Small intestine (tissue), 7 donors: Measurements from ENCODE around the gene MROH2A. TPM values are rescaled to one million over a fixed set of nuclear protein-coding genes. Genes with fewer than 3 reads are reported as not detected.

Experiments used
- DNase-seq, 2 donors: peaks; one replicate each; pipeline versions ENCODE4 v3.0.0 to v3.0.0-alpha.2; 2013
- FAIRE-seq: peaks from 2 replicates; lab custom pipeline; 2012; peaks lifted over from hg19 to GRCh38; lab: Jason Lieb, UNC
- H3K27ac ChIP-seq, 3 donors: one replicate each; pipeline ENCODE4 v1.5.1; 2013; ENCODE audit warnings: low read length in 2 of 3, mild to moderate bottlenecking in 2 of 3, control low read depth in 1 of 3, inconsistent platforms in 1 of 3, low read depth in 1 of 3, moderate library complexity in 1 of 3
- H3K27me3 ChIP-seq, 3 donors: one replicate each; pipeline ENCODE4 v1.6.1; 2013; ENCODE audit warnings: low read length in 3 of 3, inconsistent platforms in 1 of 3; ENCODE audit not compliant: control insufficient read depth in 3 of 3, insufficient read depth in 3 of 3
- H3K36me3 ChIP-seq, 3 donors: one replicate each; pipeline ENCODE4 v1.6.1; 2013; ENCODE audit warnings: low read length in 3 of 3, inconsistent platforms in 1 of 3, low read depth in 1 of 3, mild to moderate bottlenecking in 1 of 3, moderate library complexity in 1 of 3; ENCODE audit not compliant: control insufficient read depth in 3 of 3, insufficient read depth in 2 of 3
- H3K4me1 ChIP-seq, 3 donors: one replicate each; pipeline ENCODE4 v1.6.1; 2013; ENCODE audit warnings: low read length in 2 of 3, inconsistent platforms in 1 of 3, low read depth in 1 of 3, mild to moderate bottlenecking in 1 of 3, moderate library complexity in 1 of 3; ENCODE audit not compliant: control insufficient read depth in 3 of 3, insufficient read depth in 2 of 3
- H3K4me3 ChIP-seq, 3 donors: one replicate each; pipeline ENCODE4 v1.5.1; 2013; ENCODE audit warnings: low read length in 3 of 3, control low read depth in 1 of 3, inconsistent platforms in 1 of 3, low read depth in 1 of 3, mild to moderate bottlenecking in 1 of 3, moderate library complexity in 1 of 3
- H3K9me3 ChIP-seq, 2 donors: one replicate each; pipeline ENCODE4 v1.6.1; 2013; ENCODE audit warnings: low read depth in 1 of 2, low read length in 1 of 2; ENCODE audit not compliant: control insufficient read depth in 2 of 2, insufficient read depth in 1 of 2
- WGBS, 3 donors: extraction: QIAGEN DNeasy Blood & Tissue Kit; methylation state at CpG; one replicate each; pipeline ENCODE4 v1.1.7; 2013; 5-methylcytosine and 5-hydroxymethylcytosine counted together
- polyA plus RNA-seq, 4 donors: library from polyadenylated mRNA; stranded (reverse) in 3 of 4; unstranded in 1 of 4; fragments of 200-250 nt in 3 of 4; fragments of 120-200 nt in 1 of 4; gene quantifications; one replicate each; pipeline versions ENCODE4 v1.2.1 to v1.2.3, GENCODE V29; 2013
- donor health status: healthy with polysubstance abuse.
- donor health status: control.
- donor health status: control.
- donor health status: Bipolar disorder and iron deficiency.
- donor health status: healthy.

MROH2A gene
- polyA plus RNA-seq, 4 donors = 0.19 to 1.6 (median 0.42) TPM

GRCh38 chr2:233844064-233844807 is 66.1 kb downstream of the MROH2A start:
- H3K27ac ChIP-seq = no peak overlapping the region
- H3K27me3 ChIP-seq = no peaks in the 10 kb centered on the region
- H3K36me3 ChIP-seq = peaks cover 0 to 58% (median 0%) of the 10 kb centered on the region in 3 donors
- no peaks in the 10 kb centered on the region for H3K4me1 ChIP-seq
- H3K4me3 ChIP-seq = no peak overlapping the region
- no peak for FAIRE-seq
- 92 to 94% (median 93%) methylated on average over 19 of the region's 19 CpGs for WGBS, 3 donors
- no peaks in the 10 kb centered on the region for H3K9me3 ChIP-seq
- DNase-seq = no peak

DNA sequence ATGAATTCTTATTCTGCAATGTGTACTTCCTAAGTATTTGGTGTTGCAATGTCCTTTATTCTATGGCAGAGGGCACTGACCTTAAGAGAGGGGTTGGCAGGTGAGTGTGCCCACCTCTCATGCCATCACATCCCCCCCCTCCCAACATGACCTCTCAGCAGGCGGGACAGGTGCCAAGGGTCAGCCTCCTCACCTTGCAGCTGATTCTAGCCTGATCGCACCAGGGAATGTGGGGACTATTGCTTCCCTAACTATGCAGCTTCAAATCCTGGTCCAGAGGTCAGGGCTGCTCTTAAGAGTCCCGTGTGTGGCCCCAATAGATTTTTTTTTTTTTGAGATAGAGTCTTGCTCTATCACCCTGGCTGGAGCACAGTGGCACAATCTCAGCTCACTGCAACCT is 66.7 kb downstream of the MROH2A start:
- Histone ChIP-seq H3K27ac (no peak overlapping the region), H3K27me3 (no peaks in the 10 kb centered on the region), H3K4me3 (no peak overlapping the region), H3K9me3 (no peaks in the 10 kb centered on the region), H3K36me3 (peaks cover 0 to 56% (median 0%) of the 10 kb centered on the region in 3 donors), H3K4me1 (no peaks in the 10 kb centered on the region)
- WGBS, 3 donors = 66 to 84% (median 78%) methylated on average over 3 of the region's 3 CpGs
- no peak for DNase-seq
- FAIRE-seq = no peak

GRCh38 chr2:233845301-233846060 is 67.4 kb downstream of the MROH2A start:
- no peaks in the 10 kb centered on the region for H3K27me3 ChIP-seq
- 97 to 100% (median 98%) methylated on average over 1 of the region's 1 CpG for WGBS, 3 donors
- FAIRE-seq = no peak
- no peak for DNase-seq
- peaks cover 0 to 56% (median 0%) of the 10 kb centered on the region in 3 donors for H3K36me3 ChIP-seq
- H3K4me3 ChIP-seq = no peak overlapping the region
- no peaks in the 10 kb centered on the region for H3K9me3 ChIP-seq
- H3K4me1 ChIP-seq = no peaks in the 10 kb centered on the region
- no peak overlapping the region for H3K27ac ChIP-seq

DNA sequence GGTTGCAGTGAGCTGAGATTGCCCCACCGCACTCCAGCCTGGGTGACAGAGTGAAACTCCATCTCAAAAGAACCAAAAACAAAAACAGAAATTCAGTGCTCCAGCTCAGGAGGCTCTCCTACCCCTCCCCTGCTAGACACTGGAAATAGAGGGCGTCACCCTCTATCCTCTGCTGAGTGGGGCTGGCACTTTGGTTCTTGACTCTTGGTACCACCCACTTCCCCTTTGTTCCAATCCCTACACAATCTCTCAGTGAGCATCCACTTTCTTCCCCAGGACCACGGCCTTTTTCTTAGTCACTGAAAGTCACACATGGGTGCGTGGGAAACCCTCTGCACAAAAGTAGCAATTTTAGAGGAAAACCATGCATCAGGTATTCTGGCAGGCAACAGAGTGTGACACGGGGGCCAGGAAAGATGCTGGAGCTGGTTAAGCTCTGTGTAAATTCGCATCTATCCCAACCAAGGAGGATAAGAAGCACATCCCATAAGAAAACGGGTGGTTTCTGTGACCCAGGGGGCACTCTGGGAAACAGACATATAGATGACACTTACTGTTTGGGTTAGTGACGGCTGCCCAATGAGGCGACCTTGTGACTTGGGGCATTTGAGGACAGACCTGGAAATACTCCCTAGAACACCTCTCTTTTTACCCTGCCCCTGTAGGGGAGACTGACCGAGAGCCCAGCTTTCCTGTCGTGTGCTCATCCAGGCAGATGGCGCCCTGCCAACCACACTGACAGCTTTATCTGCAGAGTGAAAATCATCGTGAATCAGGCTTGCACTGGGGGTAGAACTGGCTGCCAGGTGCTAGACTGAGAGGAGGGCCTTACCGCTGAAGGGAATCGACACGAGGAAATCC is 68.5 kb downstream of the MROH2A start:
- DNase-seq (no peak), FAIRE-seq (no peak)
- Histone ChIP-seq H3K4me3 (no peak overlapping the region), H3K4me1 (no peaks in the 10 kb centered on the region), H3K27ac (no peak overlapping the region), H3K27me3 (no peaks in the 10 kb centered on the region), H3K36me3 (peaks cover 0 to 52% (median 0%) of the 10 kb centered on the region in 3 donors), H3K9me3 (no peaks in the 10 kb centered on the region)
- WGBS, 3 donors = 84 to 91% (median 89%) methylated on average over 16 of the region's 16 CpGs

DNA sequence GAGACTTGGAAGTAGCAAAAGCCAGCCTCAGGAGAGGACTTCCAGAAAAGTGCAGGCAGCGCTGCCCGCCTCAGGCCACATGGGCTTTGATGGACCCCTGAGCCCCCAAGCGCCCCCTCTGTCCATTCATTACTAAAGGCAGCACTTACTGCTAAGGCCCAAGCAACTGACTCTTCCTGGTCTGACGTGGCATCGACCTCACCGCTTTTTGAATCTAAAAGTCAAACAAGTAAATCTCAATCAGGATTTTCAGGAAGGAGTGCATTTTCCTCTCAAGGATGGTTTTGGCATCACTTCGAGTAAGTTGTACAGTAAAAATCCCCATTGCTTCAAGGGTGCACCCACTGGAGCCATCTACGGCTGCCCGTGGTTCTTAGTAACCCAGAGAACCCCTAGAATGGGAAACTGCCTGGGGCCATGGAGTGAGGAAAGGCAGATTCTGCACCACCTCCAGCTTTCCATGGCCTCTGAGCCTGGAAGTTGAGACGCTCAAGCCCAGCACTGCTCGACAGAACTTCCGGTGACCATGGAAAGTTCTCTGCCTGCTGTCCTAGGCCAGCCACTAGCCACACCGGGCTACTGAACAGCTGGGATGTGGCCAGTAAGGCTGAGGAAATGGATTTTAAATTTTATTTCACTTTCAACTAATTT is 69.2 kb downstream of the MROH2A start:
- H3K4me3 ChIP-seq = no peak overlapping the region
- WGBS, 3 donors = 96 to 98% (median 97%) methylated on average over 13 of the region's 13 CpGs
- no peaks in the 10 kb centered on the region for H3K9me3 ChIP-seq
- no peak for DNase-seq
- H3K36me3 ChIP-seq = peaks cover 0 to 54% (median 0%) of the 10 kb centered on the region in 3 donors
- H3K27ac ChIP-seq = no peak overlapping the region
- H3K27me3 ChIP-seq = no peaks in the 10 kb centered on the region
- H3K4me1 ChIP-seq = no peaks in the 10 kb centered on the region
- no peak for FAIRE-seq

GRCh38 chr2:233848276-233848675 is 70.1 kb downstream of the MROH2A start:
- H3K4me3 ChIP-seq = no peak overlapping the region
- H3K36me3 ChIP-seq = peaks cover 0 to 49% (median 0%) of the 10 kb centered on the region in 3 donors
- H3K9me3 ChIP-seq = no peaks in the 10 kb centered on the region
- 96% methylated on average over 13 of the region's 13 CpGs for WGBS, 3 donors
- FAIRE-seq = no peak
- peaks cover 0 to 3% (median 0%) of the 10 kb centered on the region in 3 donors for H3K4me1 ChIP-seq
- no peak for DNase-seq
- no peaks in the 10 kb centered on the region for H3K27me3 ChIP-seq
- H3K27ac ChIP-seq = no peak overlapping the region

DNA sequence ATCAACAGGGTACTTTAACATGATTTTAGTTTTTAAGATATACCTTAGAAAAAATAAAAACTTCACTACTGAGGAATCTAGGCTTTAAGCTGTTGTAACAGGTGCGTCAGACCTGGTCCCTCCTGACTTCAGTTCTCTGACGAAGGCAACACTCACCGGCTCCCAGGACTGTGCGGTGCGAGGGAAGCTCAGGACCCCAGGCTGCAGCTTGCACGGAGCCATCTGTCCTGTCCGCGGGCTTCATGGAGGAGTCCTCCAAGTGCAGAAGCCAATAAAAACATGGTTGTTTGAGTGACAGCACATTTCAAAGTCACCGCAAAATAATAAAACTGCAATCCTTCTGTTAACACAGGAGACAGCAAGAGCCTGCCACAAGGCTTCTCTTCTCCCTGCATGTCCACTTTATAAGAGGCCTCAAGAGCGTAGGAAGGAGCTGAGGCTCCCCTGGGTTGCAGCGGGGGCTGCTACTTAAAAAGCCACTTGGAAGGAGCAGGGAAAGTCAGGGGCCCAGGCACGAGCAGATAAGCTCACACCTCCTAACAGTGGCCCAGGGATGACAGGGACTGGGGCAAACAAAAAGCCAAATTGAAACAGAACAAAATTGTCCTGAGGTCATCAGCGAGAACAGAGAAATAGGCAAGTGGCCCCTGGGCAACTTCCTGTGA is 71.6 kb downstream of the MROH2A start:
- no peak overlapping the region for H3K4me3 ChIP-seq
- no peak for DNase-seq
- FAIRE-seq = no peak
- H3K27me3 ChIP-seq = no peaks in the 10 kb centered on the region
- H3K4me1 ChIP-seq = peaks cover 0 to 6% (median 0%) of the 10 kb centered on the region in 3 donors
- H3K27ac ChIP-seq = no peak overlapping the region
- no peaks in the 10 kb centered on the region for H3K9me3 ChIP-seq
- 93 to 98% (median 93%) methylated on average over 13 of the region's 13 CpGs for WGBS, 3 donors
- peaks cover 0 to 43% (median 0%) of the 10 kb centered on the region in 3 donors for H3K36me3 ChIP-seq
